H7 (cell line): ENCODE measurements around the gene KLF16. TPM values are rescaled to one million over a fixed set of nuclear protein-coding genes. Genes with fewer than 3 reads are reported as not detected.

Source experiments
- DNase-seq: peaks from one replicate; pipeline ENCODE4 v3.0.0; 2012
- H3K27me3 ChIP-seq: 2 replicates; pipeline ENCODE4 v1.6.0; 2011; ENCODE audit warnings: mild to moderate bottlenecking, low read length; ENCODE audit not compliant: control insufficient read depth, insufficient read depth
- H3K36me3 ChIP-seq: replicated peaks from 2 replicates; pipeline ENCODE4 v1.5.1; 2011; ENCODE audit warnings: low read length; ENCODE audit not compliant: control insufficient read depth, insufficient read depth
- H3K4me3 ChIP-seq: 2 replicates; pipeline ENCODE4 v1.5.1; 2011; ENCODE audit warnings: low read depth, mild to moderate bottlenecking, control low read depth, low read length, moderate library complexity; ENCODE audit not compliant: insufficient read depth
- total RNA-seq: library from RNA; depleted of rRNA; stranded (reverse); fragments of >200 nt; shearing (Covaris generic); gene quantifications from 2 replicates; pipeline ENCODE4 v1.2.3, GENCODE V29; 2014

KLF16 gene
- total RNA-seq, 1 experiment from 2014 or later, result 21.2 TPM

DNA sequence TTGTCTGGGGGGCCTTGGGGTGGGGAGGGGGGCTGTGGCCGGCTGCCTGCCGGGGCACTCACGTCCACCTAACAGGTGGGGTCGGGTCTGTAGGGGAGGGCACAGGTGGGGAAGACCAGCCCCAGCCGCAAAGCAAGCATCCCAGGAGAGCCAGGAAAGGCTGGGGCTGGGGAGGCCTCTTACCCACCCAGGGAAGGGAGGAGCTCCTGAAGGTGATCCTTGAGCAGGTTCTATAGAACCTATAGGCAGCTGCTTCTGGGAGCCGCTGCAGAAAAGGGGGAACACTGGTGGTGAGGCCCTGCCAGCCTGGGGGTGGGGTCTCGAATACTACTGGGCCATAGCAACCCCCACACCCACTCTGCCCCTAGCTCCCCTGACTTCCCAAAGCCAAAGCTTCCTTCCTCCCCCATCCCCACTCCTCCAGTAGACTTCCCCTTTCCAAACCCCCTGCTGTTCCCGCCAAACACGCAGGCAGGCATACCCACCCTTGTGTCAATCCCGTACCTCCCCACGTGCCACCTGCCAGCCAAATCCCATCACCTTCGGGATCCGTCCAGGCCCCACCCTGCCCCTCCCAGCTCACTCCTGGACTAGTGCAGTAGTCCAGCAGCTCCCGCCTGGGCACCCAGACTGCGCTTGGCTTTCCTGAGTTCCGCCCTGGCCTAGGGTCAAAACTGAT, 5.6 kb downstream of the KLF16 start:
- peak overlapping the region; percentile 59; the same call in 1 of the 2 replicates for H3K4me3 ChIP-seq
- H3K27me3 ChIP-seq, result peaks cover 6% of the 10 kb centered on the region; the same call in 1 of the 2 replicates
- H3K36me3 ChIP-seq, result no peaks in the 10 kb centered on the region; the same call in 1 of the 2 replicates
- DNase-seq, result peak; percentile 70

- peak; percentile 92 for DNase-seq
- peaks cover 4% of the 10 kb centered on the region; the same call in 1 of the 2 replicates for H3K27me3 ChIP-seq
- no peaks in the 10 kb centered on the region; the same call in 1 of the 2 replicates for H3K36me3 ChIP-seq
- peak overlapping the region; percentile 59 for H3K4me3 ChIP-seq
Observed at GRCh38 chr19:1856698-1857603, 6.4 kb downstream of the KLF16 start.

GRCh38 chr19:1856345-1856697, 7.1 kb downstream of the KLF16 start:
- DNase-seq, result peak; percentile 80

GRCh38 chr19:1855828-1856255, 7.5 kb downstream of the KLF16 start:
- DNase-seq, result no peak
- H3K27me3 ChIP-seq, result no peaks in the 10 kb centered on the region
- no peaks in the 10 kb centered on the region; the same call in 1 of the 2 replicates for H3K36me3 ChIP-seq
- no peak overlapping the region for H3K4me3 ChIP-seq

More at GRCh38 chr19:1856345-1856697, 7.1 kb downstream of the KLF16 start:
- Histone ChIP-seq H3K27me3 (no peaks in the 10 kb centered on the region), H3K4me3 (peak overlapping the region; percentile 59), H3K36me3 (no peaks in the 10 kb centered on the region; the same call in 1 of the 2 replicates)

DNA sequence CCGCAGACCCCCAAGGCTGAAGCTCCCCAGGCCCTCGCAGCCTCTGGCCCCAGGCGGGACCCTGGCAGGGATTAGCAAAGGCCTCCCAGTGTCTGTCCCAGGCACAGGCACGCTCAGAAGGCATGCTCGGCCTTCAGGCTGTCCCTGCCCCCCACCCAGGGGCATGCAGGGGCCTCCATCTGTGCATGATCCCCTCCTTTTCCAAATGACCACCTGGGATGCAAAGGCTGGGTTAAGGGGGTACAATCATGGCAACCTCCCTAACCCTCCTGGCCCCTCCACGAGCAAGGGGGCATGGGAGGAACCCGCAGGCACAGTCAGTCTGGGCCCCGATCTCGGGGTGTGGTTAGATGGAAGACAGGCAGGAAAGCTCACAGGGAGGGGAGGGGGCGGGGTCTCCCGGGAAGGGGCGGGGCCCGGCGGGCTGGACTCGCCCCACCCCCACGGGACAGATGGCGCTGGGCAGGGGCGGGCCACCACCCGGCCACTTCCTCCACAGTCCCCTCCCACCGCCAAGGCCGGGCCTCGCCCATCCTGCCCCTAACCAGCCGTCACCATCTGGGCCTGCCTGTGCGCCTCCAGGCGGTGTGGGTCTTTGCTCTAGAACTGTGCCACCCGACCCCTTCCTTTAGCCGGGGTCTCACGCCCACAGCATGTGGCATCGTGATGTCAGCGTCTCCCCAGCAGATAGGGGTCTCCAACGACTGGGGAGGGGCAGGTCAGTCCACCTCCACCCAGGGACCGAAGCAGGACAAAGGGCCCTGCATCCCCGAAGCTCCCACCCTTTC, 8.1 kb downstream of the KLF16 start:
- Histone ChIP-seq H3K27me3 (no peaks in the 10 kb centered on the region), H3K36me3 (no peaks in the 10 kb centered on the region; the same call in 1 of the 2 replicates), H3K4me3 (no peak overlapping the region; the same call in 1 of the 2 replicates)
- DNase-seq, result peak; percentile 100

GRCh38 chr19:1854542-1855039, 8.8 kb downstream of the KLF16 start:
- Histone ChIP-seq H3K36me3 (no peaks in the 10 kb centered on the region; the same call in 1 of the 2 replicates), H3K27me3 (no peaks in the 10 kb centered on the region), H3K4me3 (no peak overlapping the region)
- DNase-seq, result no peak

DNA sequence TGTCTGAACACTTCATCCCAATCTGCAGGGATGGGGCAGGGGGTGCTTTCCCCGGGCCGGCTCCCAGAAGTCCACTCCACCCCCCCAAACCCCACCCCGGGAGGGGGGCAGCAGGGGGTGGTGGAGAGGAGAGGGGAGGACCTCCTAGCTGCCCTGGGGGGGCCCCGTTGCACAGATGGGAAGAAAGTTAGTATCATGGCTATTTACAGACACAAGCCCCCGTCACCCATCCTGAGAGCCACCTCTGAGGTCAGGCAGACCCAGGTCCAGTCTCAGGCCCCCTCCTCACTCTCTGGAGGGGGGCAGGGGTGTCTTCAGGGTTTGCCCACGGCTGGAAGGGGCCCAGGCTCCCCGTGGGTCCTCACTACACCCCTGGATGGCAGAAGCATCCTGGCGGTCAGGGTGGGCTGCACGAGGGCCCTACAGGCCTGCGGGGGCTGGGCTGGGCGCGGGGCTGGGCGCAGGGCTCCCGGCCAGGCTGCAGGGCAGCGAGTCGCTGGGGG, 9.3 kb downstream of the KLF16 start:
- no peaks in the 10 kb centered on the region; the same call in 1 of the 2 replicates for H3K36me3 ChIP-seq
- no peak overlapping the region for H3K4me3 ChIP-seq
- DNase-seq, result no peak

DNA sequence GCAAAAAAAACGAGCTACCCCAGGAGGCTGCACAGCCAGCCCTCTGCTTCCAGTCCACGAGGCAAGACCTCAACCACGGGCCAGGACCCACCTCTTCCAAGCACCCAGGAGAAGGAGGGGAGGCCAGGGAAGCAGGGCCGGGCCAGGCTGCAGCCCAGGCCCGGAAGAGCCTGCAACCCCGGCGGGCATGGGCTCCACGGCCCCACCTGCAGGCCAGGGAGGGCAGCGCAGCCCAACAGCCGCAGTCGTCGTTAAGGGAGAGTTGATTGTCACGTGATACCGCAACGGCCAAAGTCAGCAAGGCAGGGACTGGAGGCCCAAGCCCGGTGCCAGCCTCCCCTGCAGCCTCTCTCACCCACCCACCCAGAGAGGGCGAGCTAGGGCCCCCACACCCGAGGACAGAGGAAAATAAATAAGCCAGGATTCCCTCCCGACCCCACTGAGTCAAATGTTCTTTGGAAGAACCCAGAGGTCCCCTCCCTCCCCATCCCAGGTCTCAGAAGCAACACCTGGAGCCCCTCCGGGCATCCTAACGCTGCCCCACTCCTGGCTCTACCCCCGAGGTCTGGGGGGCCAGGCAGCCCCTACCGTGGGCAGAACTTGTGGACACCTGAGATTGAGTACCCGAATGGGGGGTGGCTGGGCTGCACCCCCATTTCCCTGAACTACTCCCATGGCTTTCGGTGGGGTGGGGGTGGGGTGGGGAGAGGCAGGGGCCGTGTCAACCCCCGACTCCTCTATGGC, 9.9 kb downstream of the KLF16 start:
- Histone ChIP-seq H3K36me3 (no peaks in the 10 kb centered on the region; the same call in 1 of the 2 replicates), H3K4me3 (no peak overlapping the region), H3K27me3 (no peaks in the 10 kb centered on the region)
- DNase-seq, result peak; percentile 96

More for the DNA sequence above, 9.3 kb downstream of the KLF16 start:
- H3K27me3 ChIP-seq, result no peaks in the 10 kb centered on the region

DNA sequence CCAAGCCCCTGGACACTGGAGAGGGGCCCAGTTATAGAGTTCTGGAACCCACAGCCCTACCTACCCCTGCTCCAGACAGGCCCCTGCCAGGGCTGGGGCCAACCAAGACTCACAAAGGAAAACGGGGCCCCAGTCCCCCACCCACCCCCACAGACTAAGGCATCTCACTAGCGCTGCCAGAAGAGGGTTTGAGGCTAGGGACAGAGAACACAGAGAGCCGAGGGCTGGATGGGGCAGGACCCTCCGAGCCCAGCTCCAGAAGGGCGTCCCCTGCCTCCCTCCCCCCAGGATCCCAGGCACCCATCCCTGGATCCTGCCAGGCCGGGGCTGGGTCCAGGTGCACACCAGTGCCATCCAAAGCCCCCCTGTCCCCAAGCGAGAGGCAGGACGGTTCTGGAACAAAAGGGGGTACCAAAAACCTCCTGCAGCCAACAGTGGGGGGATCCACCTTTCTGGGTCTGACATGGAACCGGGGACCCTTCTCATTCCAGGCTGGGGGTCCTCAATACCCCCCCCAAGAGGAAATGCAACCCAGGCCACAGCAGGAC, 10.7 kb downstream of the KLF16 start:
- no peak overlapping the region for H3K4me3 ChIP-seq
- DNase-seq, result no peak
- no peaks in the 10 kb centered on the region; the same call in 1 of the 2 replicates for H3K36me3 ChIP-seq
- no peaks in the 10 kb centered on the region for H3K27me3 ChIP-seq

DNA sequence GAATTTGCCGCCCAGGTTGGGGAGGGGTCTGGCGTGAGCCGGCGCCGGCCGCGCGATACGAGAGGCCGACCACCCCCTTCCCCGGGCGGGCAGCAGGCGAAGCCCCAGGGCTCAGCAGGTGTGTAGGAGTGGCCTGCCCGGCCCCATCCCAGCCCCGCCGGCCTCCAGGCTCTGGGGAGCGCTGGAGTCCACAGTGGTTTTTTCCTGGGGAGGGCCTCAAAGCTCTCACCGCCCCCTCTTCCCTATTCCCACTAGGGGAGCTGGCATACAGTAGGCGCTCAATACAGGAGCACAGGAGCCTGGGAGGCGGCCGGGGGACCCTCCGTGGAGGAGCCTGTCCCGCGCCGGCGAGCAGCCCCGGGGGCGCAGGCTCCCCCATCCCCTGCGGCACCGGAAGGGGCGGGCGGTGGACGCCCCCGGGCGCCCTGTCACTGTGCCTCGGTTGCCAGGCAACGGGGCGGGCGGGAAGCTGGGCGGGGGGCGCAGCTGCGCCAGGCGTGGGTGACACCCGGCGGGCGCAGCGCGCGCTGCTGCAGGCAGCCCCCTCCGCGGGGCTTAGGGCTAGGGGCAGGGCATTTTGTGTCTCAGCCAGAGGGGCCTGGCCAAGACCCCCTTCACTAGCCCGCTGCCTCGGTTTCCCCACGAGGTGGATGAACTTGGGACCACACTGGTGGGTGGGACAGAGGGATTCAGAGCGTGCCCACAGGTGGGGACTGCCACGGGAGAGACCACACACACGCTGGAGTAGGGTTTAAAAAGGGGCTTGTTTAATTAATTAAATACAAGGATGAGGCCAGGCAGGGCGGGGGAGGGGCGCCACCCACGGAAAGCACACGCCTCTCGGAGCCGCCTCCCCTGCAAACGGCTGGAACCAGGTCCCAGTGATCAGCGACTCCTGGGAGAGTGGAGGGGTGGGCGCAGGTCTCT, 11.5 kb downstream of the KLF16 start:
- Histone ChIP-seq H3K36me3 (no peaks in the 10 kb centered on the region; the same call in 1 of the 2 replicates), H3K4me3 (peak overlapping the region; percentile 25; the same call in 1 of the 2 replicates), H3K27me3 (no peaks in the 10 kb centered on the region)
- DNase-seq, result peak; percentile 72

- peak; percentile 68 for DNase-seq
- H3K4me3 ChIP-seq, result peak overlapping the region; percentile 25; the same call in 1 of the 2 replicates
- H3K36me3 ChIP-seq, result no peaks in the 10 kb centered on the region; the same call in 1 of the 2 replicates
- no peaks in the 10 kb centered on the region for H3K27me3 ChIP-seq
Observed at GRCh38 chr19:1850809-1851653, 12.3 kb downstream of the KLF16 start.
